ENCODE results near the gene CTSA. TPM values are rescaled to one million over a fixed set of nuclear protein-coding genes. Genes with fewer than 3 reads are reported as not detected.

Gene CTSA
- total and polyA plus RNA-seq, 2 experiments from 2014 or later: 61.6 to 78.1 TPM

GRCh38 chr20:45848421-45848820 lies 42.7 kb upstream of the CTSA start:
- H3K9me3 ChIP-seq (ENCODE audit: low read depth): no peaks in the 10 kb centered on the region
- H3K4me3 ChIP-seq: no peak overlapping the region
- H3K4me1 ChIP-seq (ENCODE audit: low read depth): peaks cover 9% of the 10 kb centered on the region
- H3K36me3 ChIP-seq: peaks cover 16% of the 10 kb centered on the region
- H3K27me3 ChIP-seq: no peaks in the 10 kb centered on the region
- TF ChIP-seq CTCF (IDR thresholded peaks at IDR 0.05; ENCODE audit: low read depth, low read length): no peak
- DNase-seq (ENCODE audit: low read depth in 1 of 2, low spot score in 1 of 2): no peak
- H3K27ac ChIP-seq: no peak overlapping the region

- TF ChIP-seq CTCF (IDR thresholded peaks at IDR 0.05; ENCODE audit: low read depth, low read length): no peak
- Histone ChIP-seq H3K27ac (no peak overlapping the region), H3K9me3 (ENCODE audit: low read depth) (no peaks in the 10 kb centered on the region), H3K4me1 (ENCODE audit: low read depth) (peaks cover 9% of the 10 kb centered on the region), H3K27me3 (no peaks in the 10 kb centered on the region), H3K36me3 (peaks cover 9% of the 10 kb centered on the region), H3K4me3 (no peak overlapping the region)
- no peak for DNase-seq (ENCODE audit: low read depth in 1 of 2, low spot score in 1 of 2)
These were observed 42.1 kb upstream of the CTSA start for GRCh38 chr20:45848969-45849582.

GRCh38 chr20:45850238-45850637 lies 40.9 kb upstream of the CTSA start:
- H3K9me3 ChIP-seq (ENCODE audit: low read depth): no peaks in the 10 kb centered on the region
- H3K27ac ChIP-seq: peak overlapping the region; percentile 64
- H3K36me3 ChIP-seq: peaks cover 8% of the 10 kb centered on the region
- no peaks in the 10 kb centered on the region for H3K27me3 ChIP-seq
- no peak for DNase-seq (ENCODE audit: low read depth in 1 of 2, low spot score in 1 of 2)
- no peak overlapping the region for H3K4me3 ChIP-seq
- H3K4me1 ChIP-seq (ENCODE audit: low read depth): peaks cover 9% of the 10 kb centered on the region
- TF ChIP-seq CTCF (IDR thresholded peaks at IDR 0.05; ENCODE audit: low read depth, low read length): no peak

GRCh38 chr20:45850926-45851325 lies 40.2 kb upstream of the CTSA start:
- no peaks in the 10 kb centered on the region for H3K9me3 ChIP-seq (ENCODE audit: low read depth)
- peak overlapping the region; percentile 64 for H3K27ac ChIP-seq
- DNase-seq (ENCODE audit: low read depth in 1 of 2, low spot score in 1 of 2): peak in 1 of 2 donors; percentile 33
- no peaks in the 10 kb centered on the region for H3K27me3 ChIP-seq
- H3K4me3 ChIP-seq: no peak overlapping the region
- H3K36me3 ChIP-seq: peaks cover 8% of the 10 kb centered on the region
- H3K4me1 ChIP-seq (ENCODE audit: low read depth): peaks cover 9% of the 10 kb centered on the region
- no peak for TF ChIP-seq CTCF (IDR thresholded peaks at IDR 0.05; ENCODE audit: low read depth, low read length)

GRCh38 chr20:45851501-45851900 lies 39.6 kb upstream of the CTSA start:
- H3K9me3 ChIP-seq (ENCODE audit: low read depth): no peaks in the 10 kb centered on the region
- peak overlapping the region; percentile 64 for H3K27ac ChIP-seq
- no peak for DNase-seq (ENCODE audit: low read depth in 1 of 2, low spot score in 1 of 2)
- H3K4me3 ChIP-seq: no peak overlapping the region
- H3K4me1 ChIP-seq (ENCODE audit: low read depth): peaks cover 15% of the 10 kb centered on the region
- peaks cover 3% of the 10 kb centered on the region for H3K36me3 ChIP-seq
- H3K27me3 ChIP-seq: no peaks in the 10 kb centered on the region
- no peak for TF ChIP-seq CTCF (IDR thresholded peaks at IDR 0.05; ENCODE audit: low read depth, low read length)

Measured in cardiac muscle cell (in vitro differentiated cells and primary cell).